Upper lobe of left lung (tissue), 6 donors: ENCODE results near the gene PEX10. TPM values are rescaled to one million over a fixed set of nuclear protein-coding genes. Genes with fewer than 3 reads are reported as not detected.

Experiments used
- ATAC-seq, 2 donors: fragments of 200-7000 bp; cut with Tn5 transposase; one replicate each; pipeline ENCODE4 v1.9.1; 2022; ENCODE audit warnings: mild to moderate bottlenecking in 2 of 2, moderate library complexity in 2 of 2; ENCODE audit not compliant: low FRiP score in 2 of 2
- DNase-seq, 2 donors: peaks; one replicate each; pipeline ENCODE4 v3.0.0-alpha.2; 2019 to 2020
- H3K27ac ChIP-seq, 4 donors: fragments of 200-600 bp; sonication (generic); one replicate each; pipeline ENCODE4 v1.5.1; 2016 to 2019
- H3K27me3 ChIP-seq, 4 donors: fragments of 200-600 bp; sonication (generic); one replicate each; pipeline ENCODE4 v1.5.1; 2017 to 2019
- H3K36me3 ChIP-seq, 4 donors: fragments of 200-600 bp; sonication (generic); one replicate each; pipeline ENCODE4 v1.5.1; 2016 to 2019
- H3K4me1 ChIP-seq, 4 donors: fragments of 200-600 bp; sonication (generic); one replicate each; pipeline ENCODE4 v1.5.1; 2018 to 2019
- H3K4me3 ChIP-seq, 4 donors: fragments of 200-600 bp; sonication (generic); one replicate each; pipeline ENCODE4 v1.5.1; 2017 to 2019; ENCODE audit warnings: mild to moderate bottlenecking in 2 of 4, moderate library complexity in 1 of 4
- H3K9me3 ChIP-seq, 4 donors: fragments of 200-600 bp; sonication (generic); one replicate each; pipeline ENCODE4 v1.5.1; 2018 to 2019
- CTCF ChIP-seq, 6 experiments: fragments of 450-650 bp in 4 of 6; fragments of 200-600 bp in 2 of 6; sonication (generic) in 2 of 6; IDR thresholded peaks; one replicate each; pipeline ENCODE4 v1.5.1; 2016 to 2019; ENCODE audit warnings: antibody characterized with exemption in 6 of 6
- EP300 ChIP-seq, 4 donors: sonication (generic); formaldehyde crosslinking; IDR thresholded peaks; one replicate each; pipeline ENCODE4 v1.5.1; 2017; ENCODE audit warnings: antibody characterized with exemption in 4 of 4, control low read depth in 2 of 4
- POLR2A ChIP-seq, 4 donors: fragments of 450-650 bp; IDR thresholded peaks; one replicate each; pipeline ENCODE4 v1.5.1; 2016 to 2017; ENCODE audit warnings: antibody characterized with exemption in 4 of 4, mild to moderate bottlenecking in 2 of 4
- POLR2AphosphoS5 ChIP-seq, 2 donors: sonication (generic); formaldehyde crosslinking; IDR thresholded peaks; one replicate each; pipeline ENCODE4 v1.5.1; 2017; ENCODE audit warnings: antibody characterized with exemption in 2 of 2
- WGBS, 2 donors: methylation state at CpG; one replicate each; pipeline ENCODE4 v1.1.5; 2017 to 2018; 5-methylcytosine and 5-hydroxymethylcytosine counted together
- total RNA-seq, 6 donors: library from RNA; depleted of rRNA in 4 of 6; stranded (reverse); fragments of >200 nt in 4 of 6; gene quantifications; one replicate each; pipeline versions ENCODE4 v1.1.0 to v1.2.1, GENCODE V29; 2016 to 2021
- donor health status: DM: no; HTN: no; CAD: no; lungs with moderate emphysema.
- donor health status: DM: no; HTN: yes; CAD: no; lungs with severe emphysema.

PEX10 gene
- total RNA-seq, 6 donors from 2014 or later = 15.7 to 32.1 (median 19.9) TPM

- 87 to 90% methylated on average over 3 to 20 of the region's 20 CpGs for WGBS, 2 donors
- DNase-seq = peak in 1 of 2 donors; percentile 77
Measured at GRCh38 chr1:2373551-2374251, 38.7 kb downstream of the PEX10 start.

GRCh38 chr1:2372551-2373490, 39.5 kb downstream of the PEX10 start:
- 92 to 96% methylated on average over 34 to 35 of the region's 36 CpGs for WGBS, 2 donors
- Histone ChIP-seq H3K36me3 (peaks cover 0 to 4% (median 0%) of the 10 kb centered on the region in 4 donors), H3K9me3 (no peaks in the 10 kb centered on the region), H3K4me3 (no peak overlapping the region), H3K4me1 (no peaks in the 10 kb centered on the region), H3K27ac (no peak overlapping the region), H3K27me3 (no peaks in the 10 kb centered on the region)
- ATAC-seq = peak in 1 of 2 donors; percentile 9
- peak in 1 of 2 donors; percentile 71 for DNase-seq
- TF ChIP-seq CTCF (IDR thresholded peaks at IDR 0.05) = no peak
- TF ChIP-seq EP300 (IDR thresholded peaks at IDR 0.05) = no peak
- TF ChIP-seq POLR2AphosphoS5 (IDR thresholded peaks at IDR 0.05) = no peak
- no peak for TF ChIP-seq POLR2A (IDR thresholded peaks at IDR 0.05)

More at GRCh38 chr1:2373551-2374251, 38.7 kb downstream of the PEX10 start:
- Histone ChIP-seq H3K9me3 (no peaks in the 10 kb centered on the region), H3K4me1 (no peaks in the 10 kb centered on the region), H3K4me3 (no peak overlapping the region), H3K36me3 (peaks cover 0 to 4% (median 0%) of the 10 kb centered on the region in 4 donors), H3K27ac (no peak overlapping the region), H3K27me3 (no peaks in the 10 kb centered on the region)
- ATAC-seq = peak in 1 of 2 donors; percentile 2
- no peak for TF ChIP-seq POLR2AphosphoS5 (IDR thresholded peaks at IDR 0.05)
- no peak for TF ChIP-seq POLR2A (IDR thresholded peaks at IDR 0.05)
- TF ChIP-seq CTCF (IDR thresholded peaks at IDR 0.05) = no peak
- no peak for TF ChIP-seq EP300 (IDR thresholded peaks at IDR 0.05)

GRCh38 chr1:2368053-2368744, 44.2 kb downstream of the PEX10 start:
- no peak overlapping the region for H3K4me3 ChIP-seq
- WGBS, 2 donors = 91 to 95% methylated on average over 8 of the region's 8 CpGs
- no peak for TF ChIP-seq POLR2AphosphoS5 (IDR thresholded peaks at IDR 0.05)
- TF ChIP-seq POLR2A (IDR thresholded peaks at IDR 0.05) = no peak
- TF ChIP-seq EP300 (IDR thresholded peaks at IDR 0.05) = no peak
- TF ChIP-seq CTCF (IDR thresholded peaks at IDR 0.05) = no peak
- H3K4me1 ChIP-seq = no peaks in the 10 kb centered on the region
- DNase-seq (no peak), ATAC-seq (no peak)
- no peak overlapping the region for H3K27ac ChIP-seq
- H3K9me3 ChIP-seq = no peaks in the 10 kb centered on the region
- H3K36me3 ChIP-seq = peaks cover 0 to 4% (median 0%) of the 10 kb centered on the region in 4 donors
- H3K27me3 ChIP-seq = no peaks in the 10 kb centered on the region

GRCh38 chr1:2363847-2364513, 48.4 kb downstream of the PEX10 start:
- Histone ChIP-seq H3K27me3 (no peaks in the 10 kb centered on the region), H3K36me3 (peaks cover 0 to 2% (median 0%) of the 10 kb centered on the region in 4 donors), H3K27ac (no peak overlapping the region), H3K4me1 (no peaks in the 10 kb centered on the region), H3K4me3 (no peak overlapping the region), H3K9me3 (no peaks in the 10 kb centered on the region)
- DNase-seq (no peak), ATAC-seq (no peak)
- 99 to 100% methylated on average over 2 of the region's 2 CpGs for WGBS, 2 donors
- TF ChIP-seq CTCF (IDR thresholded peaks at IDR 0.05) = no peak
